ENCODE data around the gene RAB4B. TPM values are rescaled to one million over a fixed set of nuclear protein-coding genes. Genes with fewer than 3 reads are reported as not detected.
"Not testable (repeated sequence)": the region's sequence is repeated elsewhere in the genome, so short reads cannot be mapped to it uniquely, and the experiment has no call there.

Gene RAB4B
- total RNA-seq, 1 donor from 2014 or later, result 12.9 TPM

- H3K4me2 ChIP-seq, result no peak overlapping the region
- no peak overlapping the region for H2AFZ ChIP-seq (replicated peaks)
- H3K27me3 ChIP-seq, result peaks cover 19% of the 10 kb centered on the region
- no peak for TF ChIP-seq EZH2phosphoT487 (IDR thresholded peaks at IDR 0.05)
- TF ChIP-seq CTCF (IDR thresholded peaks at IDR 0.05), result no peak
- no peak for TF ChIP-seq EZH2 (IDR thresholded peaks at IDR 0.05)
- peaks cover 44% of the 10 kb centered on the region for H3K79me2 ChIP-seq (ENCODE audit: low read depth)
- no peak overlapping the region for H3K9ac ChIP-seq
- no peak overlapping the region for H3K27ac ChIP-seq
- H3K4me1 ChIP-seq, result peaks cover 24% of the 10 kb centered on the region
- Mint-ChIP-seq H3K27ac (no peak overlapping the region), H3K4me3 (no peak overlapping the region), H3K36me3 (peaks cover 13% of the 10 kb centered on the region), H3K9me3 (no peaks in the 10 kb centered on the region), H3K4me1 (peaks cover 66% of the 10 kb centered on the region), H3K27me3 (ENCODE audit: insufficient read depth, low read depth) (peaks cover 13% of the 10 kb centered on the region)
- H3K36me3 ChIP-seq, result no peaks in the 10 kb centered on the region
- H3F3A ChIP-seq (ENCODE audit: low read depth), result peaks cover 44% of the 10 kb centered on the region
- no peak for DNase-seq (ENCODE audit: low spot score)
- H3K4me3 ChIP-seq, result no peak overlapping the region
- no peaks in the 10 kb centered on the region for H3K9me3 ChIP-seq (ENCODE audit: low read depth)
- peaks cover 67% of the 10 kb centered on the region for H4K20me1 ChIP-seq (ENCODE audit: low read depth)
Observed at GRCh38 chr19:40808497-40808896, 30.4 kb downstream of the RAB4B start.

- peak overlapping the region; percentile 91 for H3K4me3 Mint-ChIP-seq
- H3K27ac Mint-ChIP-seq, result no peak overlapping the region
Observed at GRCh38 chr19:40809358-40810086, 31.5 kb downstream of the RAB4B start.

GRCh38 chr19:40810160-40810559 is 32.1 kb downstream of the RAB4B start:
- no peak overlapping the region for H3K27ac Mint-ChIP-seq

More at GRCh38 chr19:40809358-40810086, 31.5 kb downstream of the RAB4B start:
- DNase-seq (ENCODE audit: low spot score), result no peak
- Histone ChIP-seq H3K27me3 (peaks cover 19% of the 10 kb centered on the region), H2AFZ (replicated peaks) (no peak overlapping the region), H3K4me1 (peaks cover 29% of the 10 kb centered on the region), H3K9me3 (ENCODE audit: low read depth) (no peaks in the 10 kb centered on the region), H3F3A (ENCODE audit: low read depth) (peaks cover 44% of the 10 kb centered on the region), H4K20me1 (ENCODE audit: low read depth) (peaks cover 56% of the 10 kb centered on the region), H3K4me3 (no peak overlapping the region), H3K4me2 (peak overlapping the region; percentile 80), H3K27ac (no peak overlapping the region), H3K9ac (no peak overlapping the region), H3K79me2 (ENCODE audit: low read depth) (peaks cover 33% of the 10 kb centered on the region), H3K36me3 (no peaks in the 10 kb centered on the region)
- no peaks in the 10 kb centered on the region for H3K9me3 Mint-ChIP-seq
- peaks cover 13% of the 10 kb centered on the region for H3K27me3 Mint-ChIP-seq (ENCODE audit: insufficient read depth, low read depth)
- H3K36me3 Mint-ChIP-seq, result peaks cover 11% of the 10 kb centered on the region
- TF ChIP-seq EZH2 (IDR thresholded peaks at IDR 0.05), result no peak
- TF ChIP-seq EZH2phosphoT487 (IDR thresholded peaks at IDR 0.05), result no peak
- no peak for TF ChIP-seq CTCF (IDR thresholded peaks at IDR 0.05)
- peaks cover 63% of the 10 kb centered on the region for H3K4me1 Mint-ChIP-seq

GRCh38 chr19:40810649-40811408 is 32.8 kb downstream of the RAB4B start:
- not testable (repeated sequence) for H2AFZ ChIP-seq (replicated peaks); H3K36me3 ChIP-seq; H3K9ac ChIP-seq; H3K9me3 Mint-ChIP-seq; H3K9me3 ChIP-seq (ENCODE audit: low read depth); H3K27ac ChIP-seq; H3K36me3 Mint-ChIP-seq
- peak overlapping the region; percentile 91 for H3K4me3 Mint-ChIP-seq
- peaks cover 59% of the 10 kb centered on the region for H3K4me1 Mint-ChIP-seq
- peak overlapping the region; percentile 45 for H3K4me3 ChIP-seq
- peak overlapping the region; percentile 80 for H3K4me2 ChIP-seq
- peak overlapping the region; percentile 93 for H3K27ac Mint-ChIP-seq
- H4K20me1 ChIP-seq (ENCODE audit: low read depth), result peaks cover 43% of the 10 kb centered on the region
- peaks cover 15% of the 10 kb centered on the region for H3K27me3 Mint-ChIP-seq (ENCODE audit: insufficient read depth, low read depth)
- H3F3A ChIP-seq (ENCODE audit: low read depth), result peaks cover 40% of the 10 kb centered on the region
- DNase-seq (ENCODE audit: low spot score), result peak; percentile 90
- H3K4me1 ChIP-seq, result peaks cover 28% of the 10 kb centered on the region
- peaks cover 19% of the 10 kb centered on the region for H3K27me3 ChIP-seq
- peaks cover 20% of the 10 kb centered on the region for H3K79me2 ChIP-seq (ENCODE audit: low read depth)

More at GRCh38 chr19:40810160-40810559, 32.1 kb downstream of the RAB4B start:
- H3K4me1 ChIP-seq, result peaks cover 29% of the 10 kb centered on the region
- H3K9me3 Mint-ChIP-seq, result no peaks in the 10 kb centered on the region
- no peak overlapping the region for H2AFZ ChIP-seq (replicated peaks)
- H3K4me3 ChIP-seq, result peak overlapping the region; percentile 45
- H3K4me1 Mint-ChIP-seq, result peaks cover 61% of the 10 kb centered on the region
- H3K36me3 Mint-ChIP-seq, result peaks cover 8% of the 10 kb centered on the region
- no peaks in the 10 kb centered on the region for H3K9me3 ChIP-seq (ENCODE audit: low read depth)
- H3K4me2 ChIP-seq, result peak overlapping the region; percentile 80
- H3F3A ChIP-seq (ENCODE audit: low read depth), result peaks cover 44% of the 10 kb centered on the region
- TF ChIP-seq EZH2 (IDR thresholded peaks at IDR 0.05) (no peak), EZH2phosphoT487 (IDR thresholded peaks at IDR 0.05) (no peak), CTCF (IDR thresholded peaks at IDR 0.05) (no peak)
- peaks cover 15% of the 10 kb centered on the region for H3K27me3 Mint-ChIP-seq (ENCODE audit: insufficient read depth, low read depth)
- no peak overlapping the region for H3K27ac ChIP-seq
- H3K36me3 ChIP-seq, result no peaks in the 10 kb centered on the region
- H3K4me3 Mint-ChIP-seq, result peak overlapping the region; percentile 91
- H3K27me3 ChIP-seq, result peaks cover 19% of the 10 kb centered on the region
- no peak for DNase-seq (ENCODE audit: low spot score)
- peaks cover 27% of the 10 kb centered on the region for H3K79me2 ChIP-seq (ENCODE audit: low read depth)
- no peak overlapping the region for H3K9ac ChIP-seq
- peaks cover 50% of the 10 kb centered on the region for H4K20me1 ChIP-seq (ENCODE audit: low read depth)

Measured in neural progenitor cell (in vitro differentiated cells).